SU-DHL-6 (cell line): ENCODE data around the gene ZCCHC4.

Experiments used
- H2AFZ ChIP-seq: fragments of 200-600 bp; sonication (generic); 2 replicates; pipeline ENCODE4 v1.6.1; 2014; ENCODE audit warnings: low read depth, mild to moderate bottlenecking, moderate library complexity, mixed read lengths, antibody characterized with exemption, low read length; ENCODE audit not compliant: severe bottlenecking
- H3F3A ChIP-seq: fragments of 200-600 bp; shearing (Covaris generic); 2 replicates; pipeline ENCODE4 v1.6.0; 2016; ENCODE audit warnings: antibody characterized with exemption, mild to moderate bottlenecking; ENCODE audit not compliant: insufficient read depth
- H3K27ac ChIP-seq: fragments of 200-600 bp; sonication (generic); 2 replicates; pipeline ENCODE4 v1.5.1; 2016; ENCODE audit warnings: low read depth, mild to moderate bottlenecking, low read length, moderate library complexity, mixed read lengths
- H3K27me3 ChIP-seq: fragments of 200-600 bp; sonication (generic), shearing (Covaris generic); 2 replicates; pipeline ENCODE4 v1.6.0; 2014; ENCODE audit warnings: mild to moderate bottlenecking, low read length
- H3K36me3 ChIP-seq: fragments of 200-600 bp; sonication (generic); 2 replicates; pipeline ENCODE4 v1.6.1; 2014; ENCODE audit warnings: mild to moderate bottlenecking, low read length, mixed read lengths
- H3K4me2 ChIP-seq: fragments of 300-600, 200-600 bp; shearing (Covaris generic), sonication (generic); 2 replicates; pipeline ENCODE4 v1.6.0; 2014; ENCODE audit warnings: low read length, low read depth, mild to moderate bottlenecking; ENCODE audit not compliant: poor library complexity, severe bottlenecking
- H3K4me3 ChIP-seq: fragments of 200-600 bp; sonication (generic); 2 replicates; pipeline ENCODE4 v1.5.1; 2014; ENCODE audit warnings: antibody characterized with exemption, low read length, mild to moderate bottlenecking, mixed read lengths; ENCODE audit not compliant: insufficient read depth, poor library complexity, severe bottlenecking
- H3K79me2 ChIP-seq: fragments of 200-600 bp; sonication (generic); 2 replicates; pipeline ENCODE4 v1.6.1; 2014; ENCODE audit warnings: mild to moderate bottlenecking, low read length, moderate library complexity; ENCODE audit not compliant: insufficient read depth
- H3K9ac ChIP-seq: fragments of 200-600 bp; sonication (generic); 2 replicates; pipeline ENCODE4 v1.7.0; 2014; ENCODE audit warnings: mild to moderate bottlenecking, low read length
- H3K9me2 ChIP-seq: fragments of 200-600 bp; sonication (generic); replicated peaks from 2 replicates; pipeline ENCODE4 v1.6.1; 2014; ENCODE audit warnings: low read length; ENCODE audit not compliant: insufficient read depth
- H3K9me3 ChIP-seq: fragments of 200-600 bp; sonication (generic); 2 replicates; pipeline ENCODE4 v1.6.1; 2014; ENCODE audit warnings: low read length, mixed read lengths; ENCODE audit not compliant: insufficient read depth
- H4K20me1 ChIP-seq: fragments of 200-600 bp; sonication (generic); 2 replicates; pipeline ENCODE4 v1.6.1; 2014; ENCODE audit warnings: low read depth, mild to moderate bottlenecking, antibody characterized with exemption, low read length, moderate library complexity, mixed read lengths
- CTCF ChIP-seq: fragments of 200-600 bp; sonication (generic); IDR thresholded peaks from one replicate; pipeline ENCODE4 v1.5.1; 2017; ENCODE audit warnings: antibody characterized with exemption, mild to moderate bottlenecking, low read length, moderate library complexity; ENCODE audit not compliant: insufficient read depth, poor library complexity, severe bottlenecking
- EZH2phosphoT487 ChIP-seq: fragments of 200-600 bp; sonication (generic), shearing (Covaris generic); conservative IDR thresholded peaks from 2 replicates; pipeline ENCODE4 v1.6.1; 2018; ENCODE audit warnings: mild to moderate bottlenecking, antibody characterized with exemption, low read length, moderate library complexity, mixed read lengths

The ZCCHC4 gene

GRCh38 chr4:25312496-25313200 lies at the start of gene ZCCHC4:
ZCCHC4 (plus strand) TSS chr4:25312774; CDS start chr4:25312810, 36 bp downstream.
- peak within 1 kb of the TSS; percentile 94 for H3K4me3 ChIP-seq
- no peaks in the 10 kb centered on the region for H3K27me3 ChIP-seq
- 0 out of 2 replicates have a peak within 1 kb of the TSS, but pooled peaks have one; percentile 9 for H3K27ac ChIP-seq
- H3K4me2 ChIP-seq, result peak within 1 kb of the TSS; percentile 84
- TF ChIP-seq CTCF (peak; percentile 100), EZH2phosphoT487 (no peak)
- peaks cover 9% of the 10 kb centered on the region for H3K79me2 ChIP-seq
- peak within 1 kb of the TSS; percentile 93 for H2AFZ ChIP-seq
- H3K9me2 ChIP-seq, result no peaks in the 10 kb centered on the region
- H3K36me3 ChIP-seq, result no peaks in the 10 kb centered on the region
- no peaks in the 10 kb centered on the region for H3F3A ChIP-seq
- H4K20me1 ChIP-seq, result no peaks in the 10 kb centered on the region
- H3K9ac ChIP-seq, result peak within 1 kb of the TSS; percentile 87
- no peaks in the 10 kb centered on the region for H3K9me3 ChIP-seq

- no peaks in the 10 kb centered on the region; the same call in 1 of the 2 replicates for H3F3A ChIP-seq
- peaks cover 18% of the 10 kb centered on the region for H3K36me3 ChIP-seq
- no peaks in the 10 kb centered on the region for H4K20me1 ChIP-seq
- no peaks in the 10 kb centered on the region for H3K27me3 ChIP-seq
- no peaks in the 10 kb centered on the region for H3K79me2 ChIP-seq
- no peak overlapping the region for H2AFZ ChIP-seq
- no peak for TF ChIP-seq EZH2phosphoT487
- no peak for TF ChIP-seq CTCF
- H3K4me3 ChIP-seq, result no peak overlapping the region
- H3K27ac ChIP-seq, result no peak overlapping the region
- no peaks in the 10 kb centered on the region for H3K9me3 ChIP-seq
- no peak overlapping the region for H3K4me2 ChIP-seq
- H3K9ac ChIP-seq, result no peak overlapping the region
- H3K9me2 ChIP-seq, result no peaks in the 10 kb centered on the region
Observed at GRCh38 chr4:25271866-25272265, 40.7 kb upstream of the ZCCHC4 start.

- H3K79me2 ChIP-seq, result no peaks in the 10 kb centered on the region
- H2AFZ ChIP-seq, result no peak overlapping the region
- no peaks in the 10 kb centered on the region for H3K9me3 ChIP-seq
- H3K27ac ChIP-seq, result no peak overlapping the region
- H3F3A ChIP-seq, result peaks cover 4% of the 10 kb centered on the region; the same call in 1 of the 2 replicates
- no peak overlapping the region for H3K4me3 ChIP-seq
- TF ChIP-seq EZH2phosphoT487, result no peak
- TF ChIP-seq CTCF, result no peak
- H3K27me3 ChIP-seq, result no peaks in the 10 kb centered on the region
- no peaks in the 10 kb centered on the region for H4K20me1 ChIP-seq
- no peak overlapping the region for H3K4me2 ChIP-seq
- H3K36me3 ChIP-seq, result peaks cover 21% of the 10 kb centered on the region; the same call in 1 of the 2 replicates
- no peaks in the 10 kb centered on the region for H3K9me2 ChIP-seq
- H3K9ac ChIP-seq, result no peak overlapping the region
Observed at GRCh38 chr4:25280210-25280609, 32.4 kb upstream of the ZCCHC4 start.
